Activated CD4-positive, alpha-beta T cell treated with anti-CD3 and anti-CD28 coated beads for 48 hours (primary cell): ENCODE results near the gene FHIT.

Experiments
- DNase-seq: peaks from one replicate; pipeline ENCODE4 v3.0.0-alpha.2; 2020

Gene FHIT

DNA sequence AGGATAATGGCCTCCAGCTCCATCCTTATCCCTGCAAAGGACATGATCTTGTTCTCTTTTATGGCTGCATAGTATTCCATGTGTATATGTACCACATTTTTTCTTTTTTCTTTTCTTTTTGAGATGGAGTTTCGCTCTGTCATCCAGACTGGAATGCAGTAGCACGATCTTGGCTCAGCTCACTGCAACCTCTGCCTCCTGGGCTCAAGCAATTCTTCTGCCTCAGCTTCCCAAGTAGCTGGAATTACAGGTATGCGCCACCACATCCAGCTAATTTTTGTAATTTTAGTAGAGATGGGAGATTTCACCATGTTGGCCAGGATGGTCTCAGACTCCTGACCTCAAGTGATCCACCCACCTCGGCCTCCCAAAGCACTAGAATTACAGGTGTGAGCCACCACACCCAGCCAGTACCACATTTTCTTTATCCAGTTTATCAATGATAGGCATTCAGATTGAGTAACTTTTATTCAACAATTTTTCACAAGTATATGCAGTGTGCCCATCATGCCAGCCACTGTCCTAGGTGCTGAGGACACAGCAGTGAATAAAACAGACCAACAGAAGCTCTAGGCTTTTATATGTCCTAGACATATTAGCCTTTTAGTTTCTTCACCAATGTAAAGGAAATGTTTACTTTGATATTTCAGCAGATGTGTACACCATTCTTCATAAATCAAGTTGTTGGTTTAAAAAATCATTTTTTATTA is 815.2 kb downstream of the FHIT start:
- no peak for DNase-seq

DNA sequence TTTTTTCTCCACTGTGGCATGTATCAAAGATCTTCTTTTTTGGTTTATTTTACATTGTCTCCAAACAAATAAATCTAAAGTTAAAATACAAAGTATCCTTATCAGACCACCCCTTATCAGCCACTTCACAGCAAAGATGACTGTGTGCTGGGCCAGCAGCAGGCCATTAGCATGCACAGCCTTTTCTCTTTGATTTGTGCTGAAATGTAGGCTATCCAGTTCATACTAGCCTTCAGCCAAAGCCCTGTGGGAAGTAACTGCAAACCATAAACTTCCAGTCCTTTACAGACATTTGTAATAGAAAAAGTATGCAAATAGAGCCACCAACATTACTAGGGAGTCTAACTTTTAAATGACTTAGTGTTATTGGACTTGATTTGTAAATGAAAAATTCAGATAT is 816.3 kb downstream of the FHIT start:
- no peak for DNase-seq

- DNase-seq = no peak
These were observed 816.9 kb downstream of the FHIT start for GRCh38 chr3:60434323-60434722.

- no peak for DNase-seq
These were observed 819.7 kb downstream of the FHIT start for GRCh38 chr3:60431599-60431958.

DNA sequence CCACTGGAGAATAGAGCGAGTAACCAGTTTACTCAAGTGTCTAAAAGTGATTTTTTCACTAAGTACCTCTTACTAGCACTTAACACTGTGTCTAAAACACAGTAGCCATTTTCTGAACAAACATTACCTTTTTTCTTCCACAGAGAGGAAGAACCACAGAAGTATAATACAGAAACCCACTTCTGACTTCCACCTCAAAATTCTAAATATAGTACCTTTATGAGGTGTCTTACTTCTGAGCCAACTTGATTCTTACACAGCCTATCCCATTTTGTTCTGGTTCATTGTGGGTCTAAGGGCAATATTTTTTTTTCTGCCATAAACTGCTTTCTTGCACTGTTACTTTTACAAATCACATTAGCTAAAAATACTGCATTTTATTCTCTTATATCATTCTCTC is 821.0 kb downstream of the FHIT start:
- DNase-seq = no peak

DNA sequence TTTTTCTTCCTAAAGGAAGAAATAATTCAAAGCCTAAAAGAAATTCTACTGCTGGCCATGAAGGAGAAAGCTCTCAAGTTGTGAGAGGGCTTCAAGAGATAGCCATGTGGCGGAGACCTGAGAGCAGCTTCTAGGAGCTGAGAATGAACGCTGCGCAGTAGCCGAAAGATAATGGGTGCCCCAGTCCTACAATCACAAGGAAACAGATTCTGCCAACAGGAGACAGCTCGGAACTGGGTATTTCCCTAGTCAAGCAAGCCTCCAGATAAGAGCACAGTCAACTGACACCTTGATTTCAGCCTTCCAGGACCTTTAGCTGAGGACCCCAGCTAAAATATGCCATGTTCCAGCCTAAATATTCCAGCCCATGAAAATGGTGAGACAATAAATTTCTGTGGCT is 824.1 kb downstream of the FHIT start:
- DNase-seq = no peak

GRCh38 chr3:60424942-60425341 is 826.3 kb downstream of the FHIT start:
- DNase-seq = no peak

DNA sequence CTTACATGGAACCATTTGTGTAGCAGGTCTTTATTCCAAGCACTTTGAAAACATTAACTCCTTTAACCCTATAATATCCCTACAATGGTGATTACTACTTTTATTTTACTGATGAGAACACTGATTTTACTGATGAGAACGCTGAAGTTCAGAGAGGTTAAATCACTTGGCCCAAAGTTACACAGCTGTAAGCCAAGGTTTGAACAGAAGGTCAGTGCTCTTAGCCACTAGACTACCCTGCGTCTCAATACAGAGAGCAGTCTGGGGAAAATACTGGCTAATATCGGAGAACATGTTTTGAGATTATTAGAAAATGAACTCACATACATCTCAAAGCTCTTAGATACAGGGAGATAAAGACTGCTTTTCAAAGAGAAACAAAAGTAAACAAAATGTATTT is 827.2 kb downstream of the FHIT start:
- no peak for DNase-seq

- no peak for DNase-seq
These were observed 827.7 kb downstream of the FHIT start for GRCh38 chr3:60423556-60423955.

DNA sequence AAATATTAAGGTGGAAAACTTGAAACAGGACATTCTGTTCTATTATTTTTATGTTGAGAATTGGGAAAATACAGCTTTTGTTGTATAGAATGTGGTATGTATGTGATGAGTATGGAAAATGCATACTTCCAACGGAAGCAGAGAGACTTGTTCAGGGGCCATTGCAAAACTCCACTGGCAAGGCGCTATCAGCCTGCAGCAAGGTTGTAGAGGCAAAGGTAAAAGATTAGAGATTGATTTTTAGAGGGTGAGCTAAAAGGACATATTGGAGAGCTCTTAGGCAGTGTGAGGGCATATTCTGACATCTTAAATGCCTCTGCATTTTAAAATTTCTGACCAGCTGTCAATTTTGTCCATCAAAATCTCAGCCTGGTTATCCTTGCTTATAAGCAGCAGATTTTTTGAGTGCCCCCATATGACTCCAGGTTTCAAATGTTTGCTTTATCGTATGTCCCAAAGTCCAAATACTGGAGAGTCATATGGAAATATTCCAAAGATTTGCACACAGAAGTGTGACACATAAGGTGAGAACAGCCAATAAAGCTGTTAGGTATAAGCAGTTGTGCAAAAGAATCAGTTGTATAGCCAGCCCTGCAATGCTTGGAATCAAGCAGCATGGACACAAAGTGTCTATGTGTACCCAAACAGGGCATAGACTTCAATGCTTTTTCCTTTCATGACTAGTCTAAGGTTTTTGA is 829.4 kb downstream of the FHIT start:
- no peak for DNase-seq

- DNase-seq = no peak
These were observed 833.7 kb downstream of the FHIT start for GRCh38 chr3:60417576-60417975.

GRCh38 chr3:60414011-60414410 is 837.2 kb downstream of the FHIT start:
- DNase-seq = no peak

- DNase-seq = no peak
These were observed 837.7 kb downstream of the FHIT start for GRCh38 chr3:60413551-60413950.

DNA sequence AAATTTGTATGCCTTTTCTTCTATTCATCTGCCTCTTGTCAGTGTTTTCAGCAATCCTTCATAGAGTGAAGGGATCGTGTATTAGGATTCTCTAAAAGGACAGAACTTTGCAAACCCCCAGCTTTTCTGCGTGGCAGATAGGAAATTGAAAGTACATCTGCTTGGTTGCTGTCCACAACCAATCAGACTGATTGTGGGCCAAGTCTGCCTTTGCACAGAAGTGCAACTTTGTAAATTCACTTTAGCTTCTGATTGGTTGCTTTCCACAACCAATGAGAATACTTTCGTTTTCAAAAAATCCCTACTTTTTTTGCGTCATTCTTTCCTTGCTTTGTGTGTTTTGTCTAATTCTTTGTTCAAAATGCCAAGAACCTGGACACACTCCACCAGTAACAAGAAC is 847.4 kb downstream of the FHIT start:
- DNase-seq = no peak

DNA sequence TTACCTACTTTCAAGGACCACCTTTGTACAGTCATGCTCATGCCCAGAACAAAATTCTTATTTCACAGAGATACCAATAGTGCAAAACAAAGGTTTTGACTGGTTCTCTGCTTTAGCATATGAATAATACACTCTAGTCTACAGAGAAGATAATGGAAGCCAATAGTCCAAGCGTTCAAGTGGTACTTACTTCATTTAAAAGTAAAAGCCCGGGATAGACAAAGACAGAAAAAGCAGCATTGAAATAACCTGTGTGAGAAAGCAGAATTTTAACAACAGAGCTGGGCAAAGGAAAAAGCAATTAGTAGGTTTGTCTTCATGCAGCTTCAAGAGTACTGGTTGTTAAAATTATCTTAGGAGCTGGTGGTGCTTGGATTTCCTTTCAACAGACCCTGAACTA is 848.3 kb downstream of the FHIT start:
- DNase-seq = no peak

- DNase-seq = no peak
These were observed 851.1 kb downstream of the FHIT start for GRCh38 chr3:60399861-60400845.

DNA sequence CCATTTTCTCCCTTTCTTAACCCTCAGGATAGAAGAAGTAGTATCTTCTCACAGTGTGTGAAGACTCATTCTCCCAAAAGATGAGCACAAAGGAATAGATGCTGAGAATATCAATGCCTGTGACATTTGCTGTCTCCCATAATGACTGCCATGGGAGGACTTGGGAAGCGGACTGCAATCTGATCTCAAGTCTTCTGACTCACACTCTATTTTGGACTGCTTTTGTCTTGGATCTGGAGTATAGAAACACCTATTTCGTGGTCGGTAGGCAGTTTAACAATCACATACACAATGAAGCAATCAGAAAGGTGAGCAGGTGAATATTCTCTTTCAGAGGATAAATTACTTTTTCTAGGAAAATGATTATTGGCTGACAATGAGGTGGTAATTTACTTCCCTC is 852.0 kb downstream of the FHIT start:
- DNase-seq = no peak

- DNase-seq = no peak
These were observed 856.0 kb downstream of the FHIT start for GRCh38 chr3:60395173-60395762.

DNA sequence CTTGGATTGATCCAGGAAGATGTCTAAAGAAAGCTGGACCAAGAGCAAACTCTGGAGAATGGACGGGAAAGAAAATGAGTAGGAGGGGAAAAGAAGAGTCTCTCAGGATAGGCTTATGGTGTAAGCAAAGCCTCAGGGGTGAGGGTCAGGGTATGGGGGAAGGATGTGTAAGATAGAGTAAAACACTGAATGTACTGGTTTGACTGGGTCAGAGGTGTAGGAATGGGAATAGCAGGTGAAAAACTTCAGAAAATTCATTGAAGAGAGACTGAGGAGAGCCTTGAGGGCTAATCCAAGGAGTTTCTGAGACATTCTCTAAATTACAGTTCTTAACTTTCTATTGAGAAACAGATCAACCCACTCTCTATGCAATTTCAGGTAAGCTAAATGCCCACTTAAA is 857.3 kb downstream of the FHIT start:
- no peak for DNase-seq

- no peak for DNase-seq
These were observed 858.8 kb downstream of the FHIT start for GRCh38 chr3:60392501-60392900.

- no peak for DNase-seq
These were observed 860.0 kb downstream of the FHIT start for GRCh38 chr3:60391292-60391691.

DNA sequence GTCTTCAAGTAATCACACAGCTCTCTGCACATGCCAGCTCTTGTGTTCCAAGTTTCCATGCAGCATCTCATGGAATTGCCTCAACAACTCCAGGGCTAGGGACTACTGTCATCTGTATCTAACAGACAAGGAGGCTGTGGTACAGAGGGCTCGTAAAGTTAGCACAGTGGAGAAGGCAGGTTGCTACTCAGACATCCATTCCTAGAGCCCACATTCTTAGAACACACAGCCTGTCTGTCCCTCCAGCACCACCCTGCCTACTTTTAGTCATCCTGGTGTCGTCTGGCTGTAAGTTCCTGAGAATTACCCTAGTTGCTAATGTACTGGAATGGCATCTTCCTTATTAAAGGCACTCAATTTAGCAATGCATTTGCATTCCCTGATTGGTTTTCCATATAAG is 862.5 kb downstream of the FHIT start:
- no peak for DNase-seq

GRCh38 chr3:60386306-60386705 is 864.9 kb downstream of the FHIT start:
- DNase-seq = no peak
